Measurements from ENCODE around the gene GNAZ. TPM values are rescaled to one million over a fixed set of nuclear protein-coding genes. Genes with fewer than 3 reads are reported as not detected.

GNAZ gene
- total and polyA plus RNA-seq, 9 donors, result 7.2 to 40.8 (median 15.3) TPM

DNA sequence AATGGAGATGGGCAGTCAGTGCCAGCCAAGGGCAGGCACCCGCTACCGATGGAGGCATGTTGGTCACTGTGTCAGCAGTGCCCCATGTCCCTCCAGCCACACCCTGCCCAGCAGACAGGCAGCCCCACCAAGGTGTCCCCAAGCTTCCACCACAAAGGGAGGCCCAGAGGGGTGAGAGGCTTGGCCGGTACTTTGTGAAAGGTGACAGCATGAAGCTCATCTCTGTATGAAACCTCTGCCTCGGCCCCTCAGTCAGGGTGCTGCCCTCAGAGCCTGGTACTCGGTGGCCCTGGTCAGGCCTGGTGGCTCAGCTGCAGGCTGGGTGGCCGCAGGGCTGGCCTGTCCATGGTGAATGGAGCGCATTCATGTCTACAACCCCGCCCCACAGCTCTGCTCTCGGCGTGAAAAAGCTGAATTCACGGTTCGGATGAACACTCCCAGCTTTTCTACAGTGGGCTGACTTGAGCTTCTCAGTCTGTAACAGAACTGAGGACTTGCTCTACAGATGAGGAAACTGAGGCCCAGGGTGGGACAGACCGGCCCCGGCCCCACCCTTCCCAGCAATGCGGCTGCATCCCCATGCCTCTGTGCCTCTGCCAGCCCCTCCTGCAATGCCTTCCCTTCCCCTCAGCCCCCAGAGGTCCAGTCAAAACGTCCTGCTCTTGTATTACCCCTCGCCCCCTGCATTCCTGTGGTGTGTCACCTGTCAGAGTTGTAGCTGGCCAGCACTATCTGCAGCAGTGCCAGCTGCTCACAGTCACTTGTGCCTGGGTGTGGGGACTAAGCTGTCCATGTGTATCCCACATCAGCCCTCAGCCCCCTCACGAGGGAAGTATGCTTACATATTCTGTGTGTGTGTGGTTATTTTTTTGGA, 43.8 kb downstream of the GNAZ start:
- Histone ChIP-seq H3K27me3 (no peaks in the 10 kb centered on the region), H3K36me3 (no peaks in the 10 kb centered on the region), H3K9me3 (no peaks in the 10 kb centered on the region), H3K4me1 (ENCODE audit: insufficient read depth) (peaks cover 11% of the 10 kb centered on the region), H3K4me3 (no peak overlapping the region), H3K27ac (peak overlapping the region in 1 of 2 donors; percentile 57)
- WGBS, 3 donors, result 86 to 92% (median 88%) methylated on average over 18 of the region's 18 CpGs
- no peak for DNase-seq
- intact Hi-C loops (cut with DNase I), result no loop called here
- no peak for TF ChIP-seq POLR2A (IDR thresholded peaks at IDR 0.05)
- TF ChIP-seq, protein P1, sequence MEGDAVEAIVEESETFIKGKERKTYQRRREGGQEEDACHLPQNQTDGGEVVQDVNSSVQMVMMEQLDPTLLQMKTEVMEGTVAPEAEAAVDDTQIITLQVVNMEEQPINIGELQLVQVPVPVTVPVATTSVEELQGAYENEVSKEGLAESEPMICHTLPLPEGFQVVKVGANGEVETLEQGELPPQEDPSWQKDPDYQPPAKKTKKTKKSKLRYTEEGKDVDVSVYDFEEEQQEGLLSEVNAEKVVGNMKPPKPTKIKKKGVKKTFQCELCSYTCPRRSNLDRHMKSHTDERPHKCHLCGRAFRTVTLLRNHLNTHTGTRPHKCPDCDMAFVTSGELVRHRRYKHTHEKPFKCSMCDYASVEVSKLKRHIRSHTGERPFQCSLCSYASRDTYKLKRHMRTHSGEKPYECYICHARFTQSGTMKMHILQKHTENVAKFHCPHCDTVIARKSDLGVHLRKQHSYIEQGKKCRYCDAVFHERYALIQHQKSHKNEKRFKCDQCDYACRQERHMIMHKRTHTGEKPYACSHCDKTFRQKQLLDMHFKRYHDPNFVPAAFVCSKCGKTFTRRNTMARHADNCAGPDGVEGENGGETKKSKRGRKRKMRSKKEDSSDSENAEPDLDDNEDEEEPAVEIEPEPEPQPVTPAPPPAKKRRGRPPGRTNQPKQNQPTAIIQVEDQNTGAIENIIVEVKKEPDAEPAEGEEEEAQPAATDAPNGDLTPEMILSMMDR (IDR thresholded peaks at IDR 0.05), result no peak
- TF ChIP-seq EP300 (IDR thresholded peaks at IDR 0.05), result no peak

DNA sequence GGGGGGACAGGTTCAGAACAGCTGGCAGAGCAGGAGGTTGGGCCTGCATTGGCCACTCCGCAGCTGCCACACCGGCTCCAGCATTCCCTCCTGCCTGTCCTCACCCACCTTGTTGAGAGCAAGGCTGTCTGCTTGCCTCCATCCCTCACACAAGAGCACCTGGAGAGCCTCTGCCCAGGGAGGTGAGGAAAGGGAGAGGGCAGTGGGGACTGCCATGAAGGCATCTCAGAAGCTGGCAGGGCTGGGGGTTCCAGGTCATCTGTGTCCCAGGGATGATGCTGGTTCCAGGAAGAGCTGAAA, 44.4 kb downstream of the GNAZ start:
- 74 to 91% (median 89%) methylated on average over 2 of the region's 2 CpGs for WGBS, 3 donors
- no peak overlapping the region for H3K4me3 ChIP-seq
- intact Hi-C loops (cut with DNase I), result no loop called here

DNA sequence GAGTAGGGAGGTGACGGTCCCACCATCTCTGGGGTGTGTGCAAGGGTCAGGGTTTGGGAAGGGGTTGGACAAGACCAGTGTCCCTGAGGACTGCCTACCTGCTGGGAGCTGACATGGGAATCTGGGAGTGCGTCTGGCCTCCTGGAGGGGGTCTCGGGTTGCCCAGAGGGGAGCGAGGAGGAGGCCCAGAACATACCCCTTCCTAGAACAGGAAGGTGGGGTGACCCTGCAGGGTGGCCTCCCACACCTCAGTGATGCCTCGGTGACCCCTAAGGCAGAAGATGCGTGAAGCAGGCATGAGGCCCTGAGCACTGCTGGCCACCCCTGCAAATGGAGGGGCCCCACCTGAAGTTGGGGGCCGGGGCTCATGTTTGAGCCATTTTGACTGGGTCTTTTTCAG, 45.0 kb downstream of the GNAZ start:
- TF ChIP-seq EP300 (IDR thresholded peaks at IDR 0.05) (no peak), POLR2A (IDR thresholded peaks at IDR 0.05) (no peak)
- TF ChIP-seq, protein P1 (IDR thresholded peaks at IDR 0.05), result no peak
- WGBS, 3 donors, result 95% methylated on average over 7 of the region's 7 CpGs
- no peak overlapping the region for H3K27ac ChIP-seq
- no peaks in the 10 kb centered on the region for H3K36me3 ChIP-seq
- no peaks in the 10 kb centered on the region for H3K27me3 ChIP-seq
- DNase-seq, result no peak
- intact Hi-C loops (cut with DNase I), result no loop called here
- no peak overlapping the region for H3K4me3 ChIP-seq
- peaks cover 11% of the 10 kb centered on the region for H3K4me1 ChIP-seq (ENCODE audit: insufficient read depth)
- H3K9me3 ChIP-seq, result no peaks in the 10 kb centered on the region

More for the DNA sequence above, 44.4 kb downstream of the GNAZ start:
- Histone ChIP-seq H3K9me3 (no peaks in the 10 kb centered on the region), H3K36me3 (no peaks in the 10 kb centered on the region), H3K27me3 (no peaks in the 10 kb centered on the region), H3K27ac (no peak overlapping the region), H3K4me1 (ENCODE audit: insufficient read depth) (peaks cover 11% of the 10 kb centered on the region)
- TF ChIP-seq POLR2A (IDR thresholded peaks at IDR 0.05) (no peak), EP300 (IDR thresholded peaks at IDR 0.05) (no peak)
- TF ChIP-seq, protein P1 (IDR thresholded peaks at IDR 0.05), result no peak
- DNase-seq, result no peak

- peaks cover 11% of the 10 kb centered on the region for H3K4me1 ChIP-seq (ENCODE audit: insufficient read depth)
- H3K27ac ChIP-seq, result no peak overlapping the region
- H3K36me3 ChIP-seq, result no peaks in the 10 kb centered on the region
- TF ChIP-seq, protein P1 (IDR thresholded peaks at IDR 0.05), result no peak
- TF ChIP-seq POLR2A (IDR thresholded peaks at IDR 0.05), result no peak
- no peak for TF ChIP-seq EP300 (IDR thresholded peaks at IDR 0.05)
- intact Hi-C loops (cut with DNase I), result no loop called here
- WGBS, 3 donors, result 91 to 93% (median 91%) methylated on average over 18 of the region's 18 CpGs
- no peaks in the 10 kb centered on the region for H3K9me3 ChIP-seq
- DNase-seq, result no peak
- no peaks in the 10 kb centered on the region for H3K27me3 ChIP-seq
- H3K4me3 ChIP-seq, result no peak overlapping the region
Observed at GRCh38 chr22:23115825-23116494, 45.6 kb downstream of the GNAZ start.

Measured in ovary (tissue), 9 donors.